KMS-11 (cell line): ENCODE results near the gene CASS4.
"Not testable (repeated sequence)": the region's sequence is repeated elsewhere in the genome, so short reads cannot be mapped to it uniquely, and the experiment has no call there.

Experiments used
- H2AFZ ChIP-seq: fragments of 200-600 bp; sonication (generic); 2 replicates; pipeline ENCODE4 v1.6.1; 2016; ENCODE audit warnings: antibody characterized with exemption, mixed run types, low read depth
- H3K27ac ChIP-seq: fragments of 200-600 bp; sonication (generic); 2 replicates; pipeline ENCODE4 v1.6.1; 2016; ENCODE audit warnings: mild to moderate bottlenecking, mixed run types
- H3K27me3 ChIP-seq: fragments of 200-600 bp; sonication (generic); 2 replicates; pipeline ENCODE4 v1.6.1; 2017; ENCODE audit warnings: mild to moderate bottlenecking, low read depth, mixed run types, moderate library complexity; ENCODE audit not compliant: insufficient read depth
- H3K36me3 ChIP-seq: fragments of 200-600 bp; sonication (generic); 2 replicates; pipeline ENCODE4 v1.6.1; 2017; ENCODE audit warnings: mild to moderate bottlenecking, mixed run types; ENCODE audit not compliant: insufficient read depth
- H3K4me1 ChIP-seq: fragments of 200-600 bp; sonication (generic); 2 replicates; pipeline ENCODE4 v1.6.1; 2016; ENCODE audit warnings: mild to moderate bottlenecking, low read depth, mixed run types; ENCODE audit not compliant: poor library complexity, severe bottlenecking
- H3K4me2 ChIP-seq: fragments of 200-600 bp; sonication (generic); 2 replicates; pipeline ENCODE4 v1.7.0; 2016; ENCODE audit warnings: mild to moderate bottlenecking, mixed run types
- H3K4me3 ChIP-seq: fragments of 200-600 bp; sonication (generic); IDR thresholded peaks from 2 replicates; pipeline ENCODE4 v1.6.1; 2017; ENCODE audit warnings: low read depth, low read length, mixed read lengths; ENCODE audit not compliant: insufficient read depth
- H3K79me2 ChIP-seq: fragments of 200-600 bp; sonication (generic); 2 replicates; pipeline ENCODE4 v1.6.1; 2016; ENCODE audit warnings: low read depth, mixed run types; ENCODE audit not compliant: insufficient read depth
- H3K9ac ChIP-seq: fragments of 200-600 bp; sonication (generic); 2 replicates; pipeline ENCODE4 v1.6.1; 2016; ENCODE audit warnings: mild to moderate bottlenecking, mixed run types
- H4K20me1 ChIP-seq: fragments of 200-600 bp; sonication (generic); 2 replicates; pipeline ENCODE4 v1.6.1; 2016; ENCODE audit warnings: mild to moderate bottlenecking, mixed run types; ENCODE audit not compliant: insufficient read depth
- TF ChIP-seq, protein P1 (sequence below): fragments of 200-600 bp; sonication (generic); conservative IDR thresholded peaks from 2 replicates; pipeline ENCODE4 v1.6.1; 2017; ENCODE audit warnings: low read depth, mild to moderate bottlenecking, antibody characterized with exemption, low read length, moderate library complexity, mixed read lengths

The CASS4 gene

GRCh38 chr20:56389807-56390206 is 22.3 kb upstream of the CASS4 start:
- no peak overlapping the region for H3K27ac ChIP-seq
- no peak overlapping the region for H3K9ac ChIP-seq
- peaks cover 28% of the 10 kb centered on the region for H3K4me1 ChIP-seq
- H2AFZ ChIP-seq, result no peak overlapping the region
- H3K79me2 ChIP-seq, result peaks cover 68% of the 10 kb centered on the region
- no peaks in the 10 kb centered on the region for H4K20me1 ChIP-seq
- H3K4me3 ChIP-seq, result no peak overlapping the region
- H3K36me3 ChIP-seq, result peaks cover 10% of the 10 kb centered on the region; the same call in 1 of the 2 replicates
- TF ChIP-seq, protein P1, sequence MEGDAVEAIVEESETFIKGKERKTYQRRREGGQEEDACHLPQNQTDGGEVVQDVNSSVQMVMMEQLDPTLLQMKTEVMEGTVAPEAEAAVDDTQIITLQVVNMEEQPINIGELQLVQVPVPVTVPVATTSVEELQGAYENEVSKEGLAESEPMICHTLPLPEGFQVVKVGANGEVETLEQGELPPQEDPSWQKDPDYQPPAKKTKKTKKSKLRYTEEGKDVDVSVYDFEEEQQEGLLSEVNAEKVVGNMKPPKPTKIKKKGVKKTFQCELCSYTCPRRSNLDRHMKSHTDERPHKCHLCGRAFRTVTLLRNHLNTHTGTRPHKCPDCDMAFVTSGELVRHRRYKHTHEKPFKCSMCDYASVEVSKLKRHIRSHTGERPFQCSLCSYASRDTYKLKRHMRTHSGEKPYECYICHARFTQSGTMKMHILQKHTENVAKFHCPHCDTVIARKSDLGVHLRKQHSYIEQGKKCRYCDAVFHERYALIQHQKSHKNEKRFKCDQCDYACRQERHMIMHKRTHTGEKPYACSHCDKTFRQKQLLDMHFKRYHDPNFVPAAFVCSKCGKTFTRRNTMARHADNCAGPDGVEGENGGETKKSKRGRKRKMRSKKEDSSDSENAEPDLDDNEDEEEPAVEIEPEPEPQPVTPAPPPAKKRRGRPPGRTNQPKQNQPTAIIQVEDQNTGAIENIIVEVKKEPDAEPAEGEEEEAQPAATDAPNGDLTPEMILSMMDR, result no peak
- no peak overlapping the region for H3K4me2 ChIP-seq
- H3K27me3 ChIP-seq, result no peaks in the 10 kb centered on the region

DNA sequence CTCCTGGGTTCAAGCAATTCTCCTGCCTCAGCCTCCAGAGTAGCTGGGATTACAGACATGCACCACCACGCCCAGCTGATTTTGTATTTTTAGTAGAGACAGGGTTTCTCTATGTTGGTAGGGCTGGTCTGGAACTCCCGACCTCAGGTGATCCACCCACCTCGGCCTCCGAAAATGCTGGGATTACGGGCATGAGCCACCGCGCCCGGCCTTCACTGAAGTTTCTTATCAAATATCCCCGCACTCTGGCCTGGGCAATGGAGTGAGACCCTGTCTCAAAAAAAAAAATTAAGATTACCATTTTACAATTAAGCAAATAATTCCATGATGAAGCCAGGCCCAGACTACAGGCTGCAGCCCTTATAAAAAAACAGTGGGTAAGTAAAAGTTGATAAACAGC is 21.7 kb upstream of the CASS4 start:
- H3K79me2 ChIP-seq, result peaks cover 68% of the 10 kb centered on the region
- not testable (repeated sequence) for H2AFZ ChIP-seq, H3K27me3 ChIP-seq, H3K4me3 ChIP-seq, H3K27ac ChIP-seq, H3K9ac ChIP-seq, H4K20me1 ChIP-seq
- H3K36me3 ChIP-seq, result peaks cover 10% of the 10 kb centered on the region; the same call in 1 of the 2 replicates
- peaks cover 22% of the 10 kb centered on the region for H3K4me1 ChIP-seq
- H3K4me2 ChIP-seq, result peak overlapping the region; percentile 88

DNA sequence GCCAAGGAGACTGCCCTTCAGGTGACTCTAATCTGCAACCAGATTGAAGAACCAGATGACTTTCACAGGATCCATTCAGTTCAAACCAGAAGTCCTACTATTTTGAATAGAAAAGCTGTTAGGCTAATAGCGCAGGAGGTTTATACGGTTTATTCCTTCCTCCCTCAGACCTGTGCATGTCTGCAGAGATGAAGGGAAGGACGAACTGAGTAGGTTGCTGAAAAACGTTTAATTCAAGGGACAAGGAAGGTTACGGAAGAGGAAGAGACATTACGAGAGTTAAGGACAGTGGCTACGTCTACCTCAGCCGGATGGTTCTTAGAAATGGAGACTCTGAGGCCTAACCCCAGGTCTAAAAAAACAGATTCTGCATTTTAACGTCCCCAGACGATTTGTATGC is 21.0 kb upstream of the CASS4 start:
- Histone ChIP-seq H3K27me3 (no peaks in the 10 kb centered on the region), H3K36me3 (peaks cover 14% of the 10 kb centered on the region; the same call in 1 of the 2 replicates), H3K4me3 (no peak overlapping the region), H4K20me1 (no peaks in the 10 kb centered on the region), H2AFZ (peak overlapping the region; percentile 45; the same call in 1 of the 2 replicates), H3K4me2 (peak overlapping the region; percentile 88), H3K27ac (peak overlapping the region; percentile 86; the same call in 1 of the 2 replicates), H3K79me2 (peaks cover 74% of the 10 kb centered on the region), H3K9ac (peak overlapping the region; percentile 87; the same call in 1 of the 2 replicates), H3K4me1 (peaks cover 22% of the 10 kb centered on the region)
- TF ChIP-seq, protein P1, result no peak

DNA sequence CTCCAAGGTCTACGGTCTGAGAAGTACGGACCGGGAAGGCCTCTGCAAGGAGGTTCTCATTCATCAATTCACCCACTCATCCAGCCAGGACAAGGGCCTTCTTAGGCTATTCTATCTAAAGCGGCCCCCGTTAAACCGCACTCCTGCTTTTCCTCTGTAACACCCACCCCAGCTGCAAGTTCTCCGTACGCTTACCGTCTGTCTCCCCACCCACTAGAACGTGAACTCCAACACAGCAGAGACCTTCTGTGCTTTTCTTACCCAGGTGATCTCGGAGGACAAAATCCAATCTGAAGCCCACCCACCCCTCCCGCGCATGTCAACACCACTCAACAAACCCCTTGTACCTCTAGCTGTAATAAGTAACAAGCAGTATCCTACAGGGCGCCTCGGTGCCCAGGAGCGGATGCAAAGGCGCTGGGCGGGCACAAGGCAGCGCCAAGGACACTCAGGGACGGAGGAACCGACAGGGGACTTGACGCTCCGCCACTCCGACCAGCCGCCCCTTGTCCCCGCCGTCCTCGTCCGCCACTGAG is 20.4 kb upstream of the CASS4 start:
- TF ChIP-seq, protein P1, result no peak
- peak overlapping the region; percentile 86 for H3K27ac ChIP-seq
- H3K4me1 ChIP-seq, result peaks cover 22% of the 10 kb centered on the region
- H3K79me2 ChIP-seq, result peaks cover 75% of the 10 kb centered on the region
- no peaks in the 10 kb centered on the region for H4K20me1 ChIP-seq
- peaks cover 14% of the 10 kb centered on the region; the same call in 1 of the 2 replicates for H3K36me3 ChIP-seq
- H3K9ac ChIP-seq, result peak overlapping the region; percentile 87
- peak overlapping the region; percentile 88 for H3K4me2 ChIP-seq
- H2AFZ ChIP-seq, result peak overlapping the region; percentile 45
- H3K27me3 ChIP-seq, result no peaks in the 10 kb centered on the region
- H3K4me3 ChIP-seq, result no peak overlapping the region

- TF ChIP-seq, protein P1, result no peak
- peak within 1 kb of the TSS; percentile 95 for H3K4me2 ChIP-seq
- H3K79me2 ChIP-seq, result peaks cover 72% of the 10 kb centered on the region
- H2AFZ ChIP-seq, result peak within 1 kb of the TSS; percentile 45
- no peaks in the 10 kb centered on the region for H3K27me3 ChIP-seq
- peak within 1 kb of the TSS; percentile 87 for H3K9ac ChIP-seq
- peaks cover 22% of the 10 kb centered on the region for H3K4me1 ChIP-seq
- H3K36me3 ChIP-seq, result peaks cover 20% of the 10 kb centered on the region; the same call in 1 of the 2 replicates
- H3K27ac ChIP-seq, result peak within 1 kb of the TSS; percentile 86
- H3K4me3 ChIP-seq, result no peak within 1 kb of the TSS
- H4K20me1 ChIP-seq, result no peaks in the 10 kb centered on the region
Observed at GRCh38 chr20:56392132-56392880, 19.8 kb upstream of the CASS4 start, which contains the start of the genes AURKA and CSTF1. TSS of gene AURKA (minus strand) at chr20:56392215. CDS start at chr20:56388197, 4,018 bp downstream. TSS of gene CSTF1 (plus strand) at chr20:56392645. CDS start at chr20:56395553, 2,908 bp downstream.
